Neuronal stem cell (in vitro differentiated cells): ENCODE data around the gene SLC35D1.

Source experiments
- DNase-seq: peaks from one replicate; pipeline ENCODE4 v3.0.0-alpha.2; 2013; ENCODE audit warnings: low spot score
- H2AFZ ChIP-seq: one replicate; pipeline ENCODE4 v1.6.1; 2013; ENCODE audit warnings: mild to moderate bottlenecking, low read length, inconsistent platforms
- H2AK5ac ChIP-seq: 2 replicates; pipeline ENCODE4 v1.6.1; 2013; ENCODE audit warnings: low read depth, mild to moderate bottlenecking, inconsistent platforms, low read length, moderate library complexity, mixed read lengths
- H2BK120ac ChIP-seq: 2 replicates; pipeline ENCODE4 v1.6.1; 2013; ENCODE audit warnings: low read depth, mild to moderate bottlenecking, inconsistent platforms, low read length, moderate library complexity, mixed read lengths
- H2BK12ac ChIP-seq: one replicate; pipeline ENCODE4 v1.6.1; 2013; ENCODE audit warnings: low read length, inconsistent platforms
- H2BK15ac ChIP-seq: 2 replicates; pipeline ENCODE4 v1.6.1; 2013; ENCODE audit warnings: mild to moderate bottlenecking, low read length, inconsistent platforms, mixed read lengths
- H2BK5ac ChIP-seq: one replicate; pipeline ENCODE4 v1.6.1; 2013; ENCODE audit warnings: inconsistent platforms, mild to moderate bottlenecking, low read length, moderate library complexity
- H3K14ac ChIP-seq: one replicate; pipeline ENCODE4 v1.6.1; 2013; ENCODE audit warnings: low read length, inconsistent platforms
- H3K18ac ChIP-seq: 2 replicates; pipeline ENCODE4 v1.6.1; 2013; ENCODE audit warnings: low read length, inconsistent platforms
- H3K23ac ChIP-seq: 2 replicates; pipeline ENCODE4 v1.6.1; 2013; ENCODE audit warnings: low read depth, mild to moderate bottlenecking, mixed read lengths, low read length, inconsistent platforms; ENCODE audit not compliant: poor library complexity
- H3K27ac ChIP-seq: replicated peaks from 3 replicates; pipeline ENCODE4 v1.5.1; 2013; ENCODE audit warnings: low read length, inconsistent platforms
- H3K27me3 ChIP-seq, 3 experiments: 2 replicates each; pipeline ENCODE4 v1.6.1; 2013; ENCODE audit warnings: low read length in 3 of 3, mild to moderate bottlenecking in 2 of 3, inconsistent platforms in 1 of 3, low read depth in 1 of 3, mixed read lengths in 1 of 3, moderate library complexity in 1 of 3; ENCODE audit not compliant: control insufficient read depth in 3 of 3, insufficient read depth in 3 of 3
- H3K36me3 ChIP-seq, 2 donors: replicated peaks in 1 of 2; 2 replicates each; pipeline ENCODE4 v1.6.1; 2013; ENCODE audit warnings: low read length in 2 of 2; ENCODE audit not compliant: control insufficient read depth in 2 of 2, insufficient read depth in 2 of 2
- H3K4ac ChIP-seq: 2 replicates; pipeline ENCODE4 v1.6.1; 2013; ENCODE audit warnings: inconsistent platforms, mild to moderate bottlenecking, low read length, moderate library complexity
- H3K4me1 ChIP-seq, 2 donors: 1 replicate in 1 of 2; 2 replicates in 1 of 2; pipeline ENCODE4 v1.6.1; 2013; ENCODE audit warnings: low read length in 2 of 2, low read depth in 1 of 2; ENCODE audit not compliant: control insufficient read depth in 2 of 2, insufficient read depth in 1 of 2
- H3K4me2 ChIP-seq: one replicate; pipeline ENCODE4 v1.6.1; 2013; ENCODE audit warnings: mild to moderate bottlenecking, low read length, inconsistent platforms; ENCODE audit not compliant: insufficient read depth, poor library complexity, severe bottlenecking
- H3K4me3 ChIP-seq, 2 donors: 2 replicates each; pipeline ENCODE4 v1.5.1; 2013; ENCODE audit warnings: low read length in 2 of 2, mild to moderate bottlenecking in 2 of 2, inconsistent platforms in 1 of 2, moderate library complexity in 1 of 2
- H3K79me1 ChIP-seq: one replicate; pipeline ENCODE4 v1.6.1; 2013; ENCODE audit warnings: low read depth, mild to moderate bottlenecking, inconsistent platforms, low read length, moderate library complexity
- H3K9ac ChIP-seq: one replicate; pipeline ENCODE4 v1.6.1; 2013; ENCODE audit warnings: mild to moderate bottlenecking, low read depth, low read length, inconsistent platforms; ENCODE audit not compliant: poor library complexity
- H3K9me3 ChIP-seq, 2 donors: replicated peaks in 1 of 2; 2 replicates each; pipeline versions ENCODE3 to v1.6.1; 2013; ENCODE audit warnings: low read length in 2 of 2, mild to moderate bottlenecking in 2 of 2, inconsistent platforms in 1 of 2, low read depth in 1 of 2, mixed read lengths in 1 of 2, moderate library complexity in 1 of 2; ENCODE audit not compliant: control insufficient read depth in 2 of 2, insufficient read depth in 1 of 2
- H4K8ac ChIP-seq: one replicate; pipeline ENCODE4 v1.6.1; 2013; ENCODE audit warnings: low read depth, mild to moderate bottlenecking, inconsistent platforms, low read length, moderate library complexity
- H4K91ac ChIP-seq: one replicate; pipeline ENCODE4 v1.6.1; 2013; ENCODE audit warnings: low read length, low read depth, mild to moderate bottlenecking, inconsistent platforms; ENCODE audit not compliant: poor library complexity
- WGBS, 2 donors: extraction: QIAGEN DNeasy Blood & Tissue Kit; methylation state at CpG; one replicate each; pipeline ENCODE4 v1.1.7; 2013; ENCODE audit warnings: missing lambda C conversion rate in 2 of 2, mixed read lengths in 1 of 2; ENCODE audit not compliant: insufficient read length in 2 of 2, insufficient replicate concordance in 1 of 2; ENCODE audit errors: extremely low coverage in 2 of 2; 5-methylcytosine and 5-hydroxymethylcytosine counted together

The SLC35D1 gene

DNA sequence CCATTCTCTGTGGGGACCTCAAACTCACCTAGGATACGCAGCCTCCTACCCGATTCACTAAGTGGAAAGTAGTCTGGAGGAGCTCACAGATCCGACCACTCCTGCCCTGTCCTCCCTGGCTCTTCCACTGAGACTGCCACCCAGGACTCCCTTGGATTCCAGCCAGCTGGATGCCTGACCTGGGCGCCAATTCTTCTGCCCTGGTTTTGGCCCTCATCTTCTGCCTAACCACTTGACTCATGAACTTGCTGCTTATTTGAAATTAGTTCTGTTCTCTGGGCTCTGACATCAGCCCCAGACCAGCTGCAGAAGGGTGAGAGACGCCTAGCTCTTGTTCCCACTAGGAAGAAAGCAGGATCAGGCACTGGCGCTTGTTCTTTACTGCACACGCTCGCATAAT is 48.9 kb downstream of the SLC35D1 start:
- H3K79me1 ChIP-seq: no peaks in the 10 kb centered on the region
- no peak overlapping the region for H3K27ac ChIP-seq
- H3K36me3 ChIP-seq: peaks cover 1 to 89% of the 10 kb centered on the region in 2 donors
- no peak overlapping the region for H3K9ac ChIP-seq
- H3K23ac ChIP-seq: no peak overlapping the region
- no peak overlapping the region for H3K4me3 ChIP-seq
- H2AK5ac ChIP-seq: no peak overlapping the region
- H4K91ac ChIP-seq: no peak overlapping the region
- no CpG with 5 or more reads among the region's 8 CpGs for WGBS, 2 donors
- H3K14ac ChIP-seq: no peak overlapping the region
- no peaks in the 10 kb centered on the region for H3K9me3 ChIP-seq
- H3K27me3 ChIP-seq: no peaks in the 10 kb centered on the region
- H3K4me2 ChIP-seq: no peak overlapping the region
- H2BK120ac ChIP-seq: no peak overlapping the region
- H4K8ac ChIP-seq: no peak overlapping the region
- no peak overlapping the region for H2BK15ac ChIP-seq
- H3K18ac ChIP-seq: no peak overlapping the region
- H2BK5ac ChIP-seq: no peak overlapping the region
- DNase-seq: no peak
- no peaks in the 10 kb centered on the region for H3K4me1 ChIP-seq
- H2AFZ ChIP-seq: no peak overlapping the region
- no peak overlapping the region for H3K4ac ChIP-seq
- H2BK12ac ChIP-seq: no peak overlapping the region

DNA sequence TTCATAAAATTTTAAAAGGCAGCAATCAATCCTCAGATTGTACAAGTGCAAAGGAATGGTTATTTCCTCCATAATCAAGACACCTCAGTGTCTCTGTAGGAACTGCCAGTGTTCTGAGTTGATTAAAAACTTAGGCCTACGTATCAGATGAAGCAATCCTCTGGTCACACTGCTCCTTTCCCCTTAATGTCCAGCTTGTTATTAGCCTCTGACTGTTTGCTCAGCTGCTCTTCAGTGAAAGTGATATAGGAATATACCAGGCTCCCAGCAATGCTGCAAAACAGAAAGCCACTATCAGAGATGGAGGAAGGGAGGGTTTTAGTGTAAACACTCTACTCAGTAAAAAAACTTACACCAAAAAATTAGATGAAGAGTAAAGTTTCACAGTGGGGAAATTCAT is 49.8 kb downstream of the SLC35D1 start:
- no peak overlapping the region for H2BK12ac ChIP-seq

GRCh38 chr1:67001682-67002425 is 52.1 kb downstream of the SLC35D1 start:
- DNase-seq: no peak
- no peaks in the 10 kb centered on the region for H3K79me1 ChIP-seq
- no peak overlapping the region for H4K8ac ChIP-seq
- no peak overlapping the region for H2BK15ac ChIP-seq
- H4K91ac ChIP-seq: no peak overlapping the region
- H2BK5ac ChIP-seq: no peak overlapping the region
- no peak overlapping the region for H2BK12ac ChIP-seq
- no peak overlapping the region for H2AFZ ChIP-seq
- H3K23ac ChIP-seq: no peak overlapping the region
- H3K4me1 ChIP-seq: no peaks in the 10 kb centered on the region
- no peak overlapping the region for H3K4ac ChIP-seq
- H3K9ac ChIP-seq: no peak overlapping the region
- no peak overlapping the region for H2AK5ac ChIP-seq
- H3K4me3 ChIP-seq: no peak overlapping the region
- H3K4me2 ChIP-seq: no peak overlapping the region
- H3K14ac ChIP-seq: no peak overlapping the region
- H3K18ac ChIP-seq: no peak overlapping the region
- H3K36me3 ChIP-seq: peaks cover 0 to 77% of the 10 kb centered on the region in 2 donors
- H3K9me3 ChIP-seq: no peaks in the 10 kb centered on the region
- no peaks in the 10 kb centered on the region for H3K27me3 ChIP-seq
- no CpG with 5 or more reads among the region's 5 CpGs for WGBS, 2 donors
- H3K27ac ChIP-seq: no peak overlapping the region
- no peak overlapping the region for H2BK120ac ChIP-seq

More for the DNA sequence above, 49.8 kb downstream of the SLC35D1 start:
- H3K14ac ChIP-seq: no peak overlapping the region
- no peak overlapping the region for H3K27ac ChIP-seq
- H3K27me3 ChIP-seq: no peaks in the 10 kb centered on the region
- H4K91ac ChIP-seq: no peak overlapping the region
- H3K36me3 ChIP-seq: peaks cover 0 to 84% of the 10 kb centered on the region in 2 donors
- H3K23ac ChIP-seq: no peak overlapping the region
- no peaks in the 10 kb centered on the region for H3K9me3 ChIP-seq
- H3K4ac ChIP-seq: no peak overlapping the region
- H2AK5ac ChIP-seq: no peak overlapping the region
- no peak overlapping the region for H3K4me2 ChIP-seq
- H2BK5ac ChIP-seq: no peak overlapping the region
- no CpG with 5 or more reads among the region's 1 CpG for WGBS, 2 donors
- H3K79me1 ChIP-seq: no peaks in the 10 kb centered on the region
- no peak overlapping the region for H4K8ac ChIP-seq
- no peak overlapping the region for H3K4me3 ChIP-seq
- H3K4me1 ChIP-seq: no peaks in the 10 kb centered on the region
- no peak overlapping the region for H2BK120ac ChIP-seq
- H3K9ac ChIP-seq: no peak overlapping the region
- DNase-seq: no peak
- no peak overlapping the region for H2BK15ac ChIP-seq
- H2AFZ ChIP-seq: no peak overlapping the region
- no peak overlapping the region for H3K18ac ChIP-seq

DNA sequence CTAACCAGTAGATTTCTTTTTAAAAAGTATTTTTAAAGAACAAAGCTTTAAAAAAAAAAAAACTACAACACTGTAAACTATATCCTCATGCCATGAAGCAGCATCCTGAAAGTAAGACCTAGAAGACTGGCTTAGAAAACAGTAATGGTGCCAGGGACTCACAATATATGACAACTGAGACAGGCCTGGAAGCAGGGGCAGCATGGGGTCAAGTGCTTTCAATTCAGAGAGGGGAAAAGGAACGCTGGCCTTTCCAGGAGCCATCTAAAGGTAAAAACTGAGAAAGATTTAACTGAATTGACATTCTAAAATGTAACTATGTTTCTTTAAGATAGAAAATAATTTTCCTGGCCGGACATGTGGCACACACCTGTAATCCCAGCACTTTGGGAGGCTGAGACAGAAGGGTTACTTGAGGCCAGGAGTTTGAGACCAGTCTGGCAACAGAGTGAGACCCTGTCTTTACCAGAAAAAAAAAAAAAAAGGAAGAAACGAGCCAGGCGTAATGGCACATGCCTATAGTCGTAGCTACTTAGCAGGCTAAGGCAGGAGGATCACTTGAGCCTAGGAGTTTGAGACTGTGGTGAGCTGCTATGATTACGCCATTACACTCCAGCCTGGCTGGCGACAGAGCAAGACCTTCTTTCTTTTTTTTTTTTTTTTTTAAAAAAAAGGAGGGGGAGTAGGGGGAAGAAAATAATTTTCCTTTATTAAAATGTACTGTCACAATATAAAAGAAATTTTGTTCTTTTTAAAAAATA is 54.1 kb downstream of the SLC35D1 start:
- no peak for DNase-seq
- no peak overlapping the region for H3K14ac ChIP-seq

More for the DNA sequence above, 54.1 kb downstream of the SLC35D1 start:
- no peak overlapping the region for H3K4me2 ChIP-seq
- no peak overlapping the region for H3K9ac ChIP-seq
- no peak overlapping the region for H2BK15ac ChIP-seq
- no peaks in the 10 kb centered on the region for H3K9me3 ChIP-seq
- peaks cover 0 to 61% of the 10 kb centered on the region in 2 donors for H3K36me3 ChIP-seq
- no peak overlapping the region for H3K27ac ChIP-seq
- no peak overlapping the region for H4K91ac ChIP-seq
- no peaks in the 10 kb centered on the region for H3K27me3 ChIP-seq
- H4K8ac ChIP-seq: no peak overlapping the region
- H2BK120ac ChIP-seq: no peak overlapping the region
- H3K4me1 ChIP-seq: no peaks in the 10 kb centered on the region
- H3K4ac ChIP-seq: no peak overlapping the region
- no peak overlapping the region for H3K18ac ChIP-seq
- no peak overlapping the region for H2BK5ac ChIP-seq
- no peaks in the 10 kb centered on the region for H3K79me1 ChIP-seq
- H3K4me3 ChIP-seq: no peak overlapping the region
- H3K23ac ChIP-seq: no peak overlapping the region
- no peak overlapping the region for H2AK5ac ChIP-seq
- H2BK12ac ChIP-seq: no peak overlapping the region
- WGBS, 2 donors: no CpG with 5 or more reads among the region's 7 CpGs
- H2AFZ ChIP-seq: no peak overlapping the region
